Measurements from ENCODE around the gene MAST4. TPM values are rescaled to one million over a fixed set of nuclear protein-coding genes. Genes with fewer than 3 reads are reported as not detected.

MAST4 gene
- total RNA-seq, 1 donor from 2014 or later = 11.3 TPM

GRCh38 chr5:67104859-67105258 lies 508.7 kb downstream of the MAST4 start:
- no peak for TF ChIP-seq CTCF (IDR thresholded peaks at IDR 0.05)
- DNase-seq (ENCODE audit: low spot score) = no peak
- peaks cover 10% of the 10 kb centered on the region for H3K36me3 Mint-ChIP-seq (ENCODE audit: low read depth)
- no peak overlapping the region for H3K4me3 Mint-ChIP-seq (ENCODE audit: unreplicated experiment)
- H3K4me1 Mint-ChIP-seq (ENCODE audit: low read depth) = no peaks in the 10 kb centered on the region
- H3K27me3 Mint-ChIP-seq (ENCODE audit: low read depth) = no peaks in the 10 kb centered on the region
- H3K27ac Mint-ChIP-seq (ENCODE audit: unreplicated experiment) = no peak overlapping the region
- H3K9me3 Mint-ChIP-seq (ENCODE audit: low read depth) = no peaks in the 10 kb centered on the region

DNA sequence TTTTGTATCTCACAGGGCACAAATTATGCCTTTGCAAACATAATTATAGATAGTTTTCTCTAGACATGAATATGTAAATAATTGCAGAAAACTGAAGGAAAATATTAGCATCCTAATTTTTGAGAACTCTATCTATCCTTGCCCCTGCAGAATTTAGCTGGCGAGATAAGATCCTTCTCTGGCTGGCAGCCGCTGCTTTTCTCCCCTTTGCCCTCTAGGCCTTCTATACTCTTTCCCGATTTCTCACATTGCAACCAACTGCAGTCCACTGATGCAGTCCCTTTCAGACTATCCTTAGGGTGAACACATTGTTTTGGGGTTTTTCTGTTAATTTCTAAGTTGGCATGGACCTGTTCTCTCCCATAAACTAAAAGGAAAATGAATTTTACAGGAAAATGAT lies 509.1 kb downstream of the MAST4 start:
- Mint-ChIP-seq H3K4me3 (ENCODE audit: unreplicated experiment) (no peak overlapping the region), H3K9me3 (ENCODE audit: low read depth) (no peaks in the 10 kb centered on the region), H3K27me3 (ENCODE audit: low read depth) (no peaks in the 10 kb centered on the region), H3K4me1 (ENCODE audit: low read depth) (no peaks in the 10 kb centered on the region), H3K36me3 (ENCODE audit: low read depth) (peaks cover 10% of the 10 kb centered on the region), H3K27ac (ENCODE audit: unreplicated experiment) (no peak overlapping the region)
- no peak for DNase-seq (ENCODE audit: low spot score)
- TF ChIP-seq CTCF (IDR thresholded peaks at IDR 0.05) = no peak

- Mint-ChIP-seq H3K27me3 (ENCODE audit: low read depth) (no peaks in the 10 kb centered on the region), H3K36me3 (ENCODE audit: low read depth) (peaks cover 10% of the 10 kb centered on the region), H3K27ac (ENCODE audit: unreplicated experiment) (no peak overlapping the region), H3K4me3 (ENCODE audit: unreplicated experiment) (no peak overlapping the region), H3K4me1 (ENCODE audit: low read depth) (no peaks in the 10 kb centered on the region), H3K9me3 (ENCODE audit: low read depth) (no peaks in the 10 kb centered on the region)
- DNase-seq (ENCODE audit: low spot score) = no peak
- TF ChIP-seq CTCF (IDR thresholded peaks at IDR 0.05) = no peak
These were observed 510.6 kb downstream of the MAST4 start for GRCh38 chr5:67106626-67107342.

- no peaks in the 10 kb centered on the region for H3K9me3 Mint-ChIP-seq (ENCODE audit: low read depth)
- H3K27me3 Mint-ChIP-seq (ENCODE audit: low read depth) = no peaks in the 10 kb centered on the region
- no peak overlapping the region for H3K27ac Mint-ChIP-seq (ENCODE audit: unreplicated experiment)
- no peak for DNase-seq (ENCODE audit: low spot score)
- no peaks in the 10 kb centered on the region for H3K36me3 Mint-ChIP-seq (ENCODE audit: low read depth)
- H3K4me1 Mint-ChIP-seq (ENCODE audit: low read depth) = no peaks in the 10 kb centered on the region
- H3K4me3 Mint-ChIP-seq (ENCODE audit: unreplicated experiment) = no peak overlapping the region
- TF ChIP-seq CTCF (IDR thresholded peaks at IDR 0.05) = no peak
These were observed 515.6 kb downstream of the MAST4 start for GRCh38 chr5:67111779-67112178.

GRCh38 chr5:67115246-67115645 lies 519.1 kb downstream of the MAST4 start:
- H3K27ac Mint-ChIP-seq (ENCODE audit: unreplicated experiment) = no peak overlapping the region
- no peaks in the 10 kb centered on the region for H3K4me1 Mint-ChIP-seq (ENCODE audit: low read depth)
- no peaks in the 10 kb centered on the region for H3K27me3 Mint-ChIP-seq (ENCODE audit: low read depth)
- peaks cover 4% of the 10 kb centered on the region for H3K36me3 Mint-ChIP-seq (ENCODE audit: low read depth)
- H3K4me3 Mint-ChIP-seq (ENCODE audit: unreplicated experiment) = no peak overlapping the region
- H3K9me3 Mint-ChIP-seq (ENCODE audit: low read depth) = no peaks in the 10 kb centered on the region
- TF ChIP-seq CTCF (IDR thresholded peaks at IDR 0.05) = no peak
- DNase-seq (ENCODE audit: low spot score) = no peak
